Breast epithelium (tissue), 4 donors: ENCODE measurements around the gene LPAR4. TPM values are rescaled to one million over a fixed set of nuclear protein-coding genes. Genes with fewer than 3 reads are reported as not detected.
"Not testable (repeated sequence)": the region's sequence is repeated elsewhere in the genome, so short reads cannot be mapped to it uniquely, and the experiment has no call there.

Experiments used
- DNase-seq, 2 donors: peaks; one replicate each; pipeline ENCODE4 v3.0.0-alpha.2; 2019; ENCODE audit warnings: low spot score in 2 of 2
- H3K27ac ChIP-seq, 2 donors: fragments of 200-600 bp; sonication (generic) in 1 of 2; one replicate each; pipeline ENCODE4 v1.5.1; 2016 to 2019; ENCODE audit warnings: mild to moderate bottlenecking in 1 of 2
- H3K27me3 ChIP-seq, 2 donors: fragments of 200-600 bp; sonication (generic) in 1 of 2; one replicate each; pipeline versions ENCODE4 v1.5.1 to v1.6.0; 2017 to 2019; ENCODE audit warnings: control low read depth in 1 of 2, mild to moderate bottlenecking in 1 of 2
- H3K36me3 ChIP-seq: fragments of 200-600 bp; one replicate; pipeline ENCODE4 v1.5.1; 2019
- H3K4me1 ChIP-seq, 2 donors: fragments of 200-600 bp; sonication (generic); one replicate each; pipeline ENCODE4 v1.5.1; 2016 to 2019; ENCODE audit warnings: control low read depth in 1 of 2
- H3K4me3 ChIP-seq, 3 donors: fragments of 200-600 bp; sonication (generic); 1 replicate in 2 of 3; 2 replicates in 1 of 3; pipeline ENCODE4 v1.5.1; 2016 to 2019; ENCODE audit warnings: mild to moderate bottlenecking in 3 of 3, moderate library complexity in 2 of 3
- H3K9me3 ChIP-seq, 2 donors: fragments of 200-600 bp; sonication (generic) in 1 of 2; one replicate each; pipeline ENCODE4 v1.5.1; 2016 to 2019; ENCODE audit warnings: control low read depth in 1 of 2
- CTCF ChIP-seq, 3 donors: fragments of 450-650 bp; IDR thresholded peaks; one replicate each; pipeline ENCODE4 v1.5.1; 2016 to 2017; ENCODE audit warnings: antibody characterized with exemption in 3 of 3, mild to moderate bottlenecking in 3 of 3, moderate library complexity in 3 of 3
- POLR2A ChIP-seq: fragments of 450-650 bp; IDR thresholded peaks from one replicate; pipeline ENCODE4 v1.6.1; 2016; ENCODE audit warnings: antibody characterized with exemption, mild to moderate bottlenecking, moderate library complexity
- POLR2AphosphoS5 ChIP-seq, 3 donors: sonication (generic); formaldehyde crosslinking; IDR thresholded peaks; one replicate each; pipeline ENCODE4 v1.6.1; 2017; ENCODE audit warnings: antibody characterized with exemption in 3 of 3
- intact Hi-C: fragments of 100-400 bp; cut with DNase I; formaldehyde crosslinking; loops from one replicate; pipeline ENCODE4 v1.15.1; 2023; ENCODE audit warnings: low total_unique reads
- total RNA-seq, 3 donors: library from RNA; depleted of rRNA; stranded (reverse); fragments of >200 nt; gene quantifications; one replicate each; pipeline ENCODE4 v1.1.0, GENCODE V29; 2016

LPAR4 gene
- total RNA-seq, 3 donors from 2014 or later, result 0.32 to 0.98 (median 0.59) TPM

GRCh38 chrX:78796916-78797315, 49.4 kb downstream of the LPAR4 start:
- intact Hi-C loops, result no loop called here
- TF ChIP-seq POLR2A (no peak), POLR2AphosphoS5 (IDR thresholded peaks at IDR 0.05) (no peak), CTCF (IDR thresholded peaks at IDR 0.05) (no peak)
- Histone ChIP-seq H3K9me3 (peaks cover 4 to 14% of the 10 kb centered on the region in 2 donors), H3K4me1 (no peaks in the 10 kb centered on the region), H3K36me3 (no peaks in the 10 kb centered on the region), H3K27me3 (no peaks in the 10 kb centered on the region), H3K4me3 (no peak overlapping the region), H3K27ac (no peak overlapping the region)
- DNase-seq, result no peak

- Histone ChIP-seq H3K9me3 (peaks cover 5 to 17% of the 10 kb centered on the region in 2 donors), H3K4me3 (no peak overlapping the region), H3K36me3 (no peaks in the 10 kb centered on the region), H3K4me1 (no peaks in the 10 kb centered on the region), H3K27ac (no peak overlapping the region), H3K27me3 (no peaks in the 10 kb centered on the region)
- TF ChIP-seq POLR2AphosphoS5 (IDR thresholded peaks at IDR 0.05), result no peak
- no peak for TF ChIP-seq POLR2A
- DNase-seq, result no peak
- intact Hi-C loops, result no loop called here
These were observed 52.6 kb downstream of the LPAR4 start for GRCh38 chrX:78800114-78800513.

GRCh38 chrX:78800694-78801093, 53.2 kb downstream of the LPAR4 start:
- TF ChIP-seq POLR2A (no peak), CTCF (IDR thresholded peaks at IDR 0.05) (no peak), POLR2AphosphoS5 (IDR thresholded peaks at IDR 0.05) (no peak)
- H3K9me3 ChIP-seq, result peaks cover 5 to 17% of the 10 kb centered on the region in 2 donors
- H3K27ac ChIP-seq, result no peak overlapping the region
- no peaks in the 10 kb centered on the region for H3K27me3 ChIP-seq
- H3K4me1 ChIP-seq, result no peaks in the 10 kb centered on the region
- intact Hi-C loops, result no loop called here
- no peaks in the 10 kb centered on the region for H3K36me3 ChIP-seq
- no peak for DNase-seq
- no peak overlapping the region for H3K4me3 ChIP-seq

- Histone ChIP-seq H3K36me3 (no peaks in the 10 kb centered on the region), H3K27ac (no peak overlapping the region), H3K4me1 (no peaks in the 10 kb centered on the region), H3K9me3 (peaks cover 5 to 14% of the 10 kb centered on the region in 2 donors), H3K27me3 (no peaks in the 10 kb centered on the region), H3K4me3 (no peak overlapping the region)
- no peak for TF ChIP-seq POLR2AphosphoS5 (IDR thresholded peaks at IDR 0.05)
- TF ChIP-seq CTCF (IDR thresholded peaks at IDR 0.05), result no peak
- TF ChIP-seq POLR2A, result no peak
- intact Hi-C loops, result no loop called here
- DNase-seq, result no peak
These were observed 54.0 kb downstream of the LPAR4 start for GRCh38 chrX:78801522-78801921.

GRCh38 chrX:78802526-78802925, 55.0 kb downstream of the LPAR4 start:
- H3K4me3 ChIP-seq, H3K9me3 ChIP-seq, H3K27me3 ChIP-seq, H3K36me3 ChIP-seq, H3K27ac ChIP-seq, H3K4me1 ChIP-seq, DNase-seq, intact Hi-C loops: not testable (repeated sequence)

Other genes with a start within 250 kb of the LPAR4 start
- 1 to 10 TPM in 1 of 3 donors, under 1 TPM in 1, not detected in 1; 0.44 to 1.6 TPM for gene RTL3, start 88.4 kb upstream of the LPAR4 start, total RNA-seq
- gene P2RY10, start 197.7 kb downstream of the LPAR4 start, total RNA-seq, result 1 to 10 TPM in 1 of 3 donors, under 1 TPM in 2; 0.80 to 2.2 (median 0.98) TPM